H1 (cell line): ENCODE results near the gene CCL3. TPM values are rescaled to one million over a fixed set of nuclear protein-coding genes. Genes with fewer than 3 reads are reported as not detected.
"Not testable (repeated sequence)": the region's sequence is repeated elsewhere in the genome, so short reads cannot be mapped to it uniquely, and the experiment has no call there.

Experiments used
- CTCF ChIA-PET: fragments of 300-600 bp; sonication (Branson Sonifier 250); formaldehyde crosslinking; loops from one replicate; lab custom pipeline; 2021; ENCODE audit not compliant: partially characterized antibody; lab: Charles Lee
- POLR2A ChIA-PET: fragments of 300-600 bp; sonication (Branson Sonifier 250); formaldehyde crosslinking; loops from one replicate; lab custom pipeline; 2021; ENCODE audit warnings: inconsistent platforms; ENCODE audit not compliant: partially characterized antibody; lab: Charles Lee
- DNase-seq, 2 experiments: peaks; one replicate each; pipeline versions ENCODE4 v3.0.0 to v3.0.0-alpha.2; 2010 to 2022; ENCODE audit warnings: low spot score in 2 of 2, low read depth in 1 of 2, mixed read lengths in 1 of 2
- FAIRE-seq: peaks from 2 replicates; lab custom pipeline; 2011; peaks lifted over from hg19 to GRCh38; lab: Jason Lieb, UNC
- H2AFZ ChIP-seq: 2 replicates; pipeline ENCODE4 v1.8.1; 2012; ENCODE audit warnings: low read length, inconsistent platforms
- H2AK5ac ChIP-seq: 2 replicates; pipeline ENCODE4 v1.6.1; 2013; ENCODE audit warnings: low read depth, low read length
- H2BK120ac ChIP-seq: replicated peaks from 2 replicates; pipeline ENCODE3; 2013; ENCODE audit warnings: low read depth, low read length, inconsistent platforms
- H2BK12ac ChIP-seq: 2 replicates; pipeline ENCODE4 v1.6.1; 2013; ENCODE audit warnings: low read depth, low read length
- H2BK15ac ChIP-seq: 2 replicates; pipeline ENCODE4 v1.6.1; 2013; ENCODE audit warnings: low read length
- H2BK20ac ChIP-seq: 2 replicates; pipeline ENCODE4 v1.6.1; 2013; ENCODE audit warnings: low read length
- H2BK5ac ChIP-seq: 2 replicates; pipeline ENCODE4 v1.6.1; 2013; ENCODE audit warnings: low read depth, low read length
- H3K14ac ChIP-seq: 2 replicates; pipeline ENCODE4 v1.6.1; 2013; ENCODE audit warnings: inconsistent platforms; ENCODE audit not compliant: insufficient read length
- H3K18ac ChIP-seq: 2 replicates; pipeline ENCODE4 v1.6.1; 2013; ENCODE audit warnings: low read length; ENCODE audit errors: extremely low read depth
- H3K23ac ChIP-seq: 2 replicates; pipeline ENCODE4 v1.6.1; 2013; ENCODE audit warnings: inconsistent platforms; ENCODE audit not compliant: insufficient read length
- H3K23me2 ChIP-seq: 2 replicates; pipeline ENCODE4 v1.6.1; 2013; ENCODE audit warnings: low read depth, low read length
- H3K27ac ChIP-seq: 2 replicates; pipeline ENCODE4 v1.6.1; 2011; ENCODE audit warnings: low read depth, low read length, inconsistent platforms
- H3K27me3 ChIP-seq, 4 experiments: replicated peaks in 1 of 4; 1 replicate in 1 of 4; 2 replicates in 3 of 4; pipeline versions ENCODE4 v1.6.1 to v1.8.1; 2011 to 2013; ENCODE audit warnings: low read length in 3 of 4, mild to moderate bottlenecking in 3 of 4, inconsistent platforms in 2 of 4, mixed read lengths in 2 of 4, moderate library complexity in 1 of 4; ENCODE audit not compliant: control insufficient read depth in 3 of 4, insufficient read depth in 3 of 4; ENCODE audit errors: extremely low read depth in 1 of 4
- H3K36me3 ChIP-seq, 4 experiments: 2 replicates each; pipeline versions ENCODE4 v1.6.1 to v1.8.1; 2011 to 2013; ENCODE audit warnings: mild to moderate bottlenecking in 4 of 4, low read length in 3 of 4, moderate library complexity in 2 of 4, control low read depth in 1 of 4, inconsistent platforms in 1 of 4; ENCODE audit not compliant: insufficient read depth in 4 of 4, control insufficient read depth in 2 of 4
- H3K4ac ChIP-seq: replicated peaks from 2 replicates; pipeline ENCODE3; 2013; ENCODE audit warnings: low read length, low read depth, mixed read lengths, inconsistent platforms; ENCODE audit not compliant: insufficient read length
- H3K4me1 ChIP-seq, 4 experiments: replicated peaks in 1 of 4; 1 replicate in 1 of 4; 2 replicates in 3 of 4; pipeline versions ENCODE4 v1.6.1 to v1.8.1; 2011 to 2013; ENCODE audit warnings: low read length in 3 of 4, inconsistent platforms in 2 of 4, mixed read lengths in 1 of 4; ENCODE audit not compliant: insufficient read depth in 4 of 4, control insufficient read depth in 3 of 4
- H3K4me2 ChIP-seq, 2 experiments: 2 replicates each; pipeline versions ENCODE4 v1.6.1 to v1.8.1; 2011 to 2013; ENCODE audit warnings: low read depth in 2 of 2, low read length in 2 of 2, control low read depth in 1 of 2, inconsistent platforms in 1 of 2, mild to moderate bottlenecking in 1 of 2; ENCODE audit not compliant: insufficient read depth in 1 of 2
- H3K4me3 ChIP-seq, 4 experiments: fragments of 200-600, 300-600 bp in 1 of 4; sonication (generic), shearing (Covaris generic), sonication (Bioruptor Twin) in 1 of 4; 2 replicates each; pipeline versions ENCODE4 v1.5.1 to v1.8.1; 2011 to 2016; ENCODE audit warnings: low read length in 4 of 4, low read depth in 3 of 4, control low read depth in 2 of 4, inconsistent platforms in 2 of 4, mild to moderate bottlenecking in 2 of 4, mixed read lengths in 1 of 4, moderate library complexity in 1 of 4; ENCODE audit not compliant: insufficient read depth in 2 of 4; ENCODE audit errors: extremely low read depth in 1 of 4
- H3K56ac ChIP-seq: replicated peaks from 2 replicates; pipeline ENCODE3; 2013; ENCODE audit warnings: low read depth, mild to moderate bottlenecking, mixed read lengths, low read length, inconsistent platforms; ENCODE audit not compliant: insufficient read length
- H3K79me1 ChIP-seq: 2 replicates; pipeline ENCODE4 v1.6.1; 2013; ENCODE audit warnings: low read depth, low read length, control low read depth
- H3K79me2 ChIP-seq, 2 experiments: 2 replicates each; pipeline versions ENCODE4 v1.6.1 to v1.8.1; 2012 to 2013; ENCODE audit warnings: low read length in 2 of 2, mild to moderate bottlenecking in 2 of 2, inconsistent platforms in 1 of 2; ENCODE audit not compliant: insufficient read depth in 2 of 2, control insufficient read depth in 1 of 2
- H3K9ac ChIP-seq, 4 experiments: replicated peaks in 1 of 4; 1 replicate in 1 of 4; 2 replicates in 3 of 4; pipeline versions ENCODE4 v1.6.1 to v1.8.1; 2011 to 2013; ENCODE audit warnings: low read depth in 3 of 4, low read length in 3 of 4, control low read depth in 2 of 4, mild to moderate bottlenecking in 2 of 4, moderate library complexity in 2 of 4, inconsistent platforms in 1 of 4; ENCODE audit errors: extremely low read depth in 1 of 4
- H3K9me3 ChIP-seq, 2 experiments: 2 replicates each; pipeline versions ENCODE4 v1.6.1 to v1.8.1; 2012 to 2013; ENCODE audit warnings: mild to moderate bottlenecking in 2 of 2, moderate library complexity in 2 of 2, control low read depth in 1 of 2, inconsistent platforms in 1 of 2, low read depth in 1 of 2, low read length in 1 of 2, mixed read lengths in 1 of 2; ENCODE audit not compliant: insufficient read depth in 2 of 2
- H4K20me1 ChIP-seq, 2 experiments: replicated peaks in 1 of 2; 2 replicates each; pipeline versions ENCODE3 to v1.8.1; 2011 to 2013; ENCODE audit warnings: inconsistent platforms in 2 of 2, low read length in 2 of 2, mild to moderate bottlenecking in 1 of 2; ENCODE audit not compliant: insufficient read depth in 2 of 2, control insufficient read depth in 1 of 2
- H4K5ac ChIP-seq: 2 replicates; pipeline ENCODE4 v1.6.1; 2013; ENCODE audit warnings: low read length, low read depth, mixed read lengths, inconsistent platforms; ENCODE audit not compliant: insufficient read length
- H4K8ac ChIP-seq: 2 replicates; pipeline ENCODE4 v1.8.0; 2013; ENCODE audit warnings: mild to moderate bottlenecking, moderate library complexity, low read length, inconsistent platforms; ENCODE audit not compliant: insufficient read depth; ENCODE audit errors: extremely low read depth
- H4K91ac ChIP-seq: replicated peaks from 2 replicates; pipeline ENCODE3; 2013; ENCODE audit warnings: low read length, mixed read lengths, inconsistent platforms; ENCODE audit not compliant: insufficient read length
- WGBS, 2 experiments: shearing (Covaris generic) in 1 of 2; methylation state at CpG; one replicate each; pipeline versions ENCODE4 v1.1.6 to v1.1.7; 2013 to 2015; ENCODE audit warnings: low lambda C conversion rate in 2 of 2, mixed read lengths in 2 of 2, inconsistent platforms in 1 of 2, low coverage in 1 of 2, missing lambda C conversion rate in 1 of 2; ENCODE audit not compliant: insufficient replicate concordance in 2 of 2, insufficient coverage in 1 of 2, insufficient read length in 1 of 2; ENCODE audit errors: extremely low coverage in 1 of 2, missing lambda C conversion rate in 1 of 2; 5-methylcytosine and 5-hydroxymethylcytosine counted together
- polyA plus RNA-seq, 7 experiments: library from polyadenylated mRNA; depleted of rRNA in 3 of 7; stranded (reverse) in 5 of 7; unstranded in 2 of 7; fragments of >200 nt in 5 of 7; fragments of 200-250 nt in 2 of 7; gene quantifications; 1 replicate in 5 of 7; 2 replicates in 1 of 7; 4 replicates in 1 of 7; pipeline versions ENCODE4 v1.2.1 to v1.2.3, GENCODE V29; 2011 to 2013; ENCODE audit warnings: missing spikeins in 2 of 7, mixed read lengths in 2 of 7
- total RNA-seq: library from RNA; stranded (reverse); fragmentation: NEBNext Ultra II Directional; extraction: Animal tissue kit (Norgen Biotek cat#: 25700); gene quantifications from 2 replicates; pipeline ENCODE4 v1.2.1, GENCODE V29; 2021

The CCL3 gene
- total and polyA plus RNA-seq, 2 of the 8 experiments (the other 6 are each of a cell fraction or from before 2014, with no cell fraction given) = not detected

DNA sequence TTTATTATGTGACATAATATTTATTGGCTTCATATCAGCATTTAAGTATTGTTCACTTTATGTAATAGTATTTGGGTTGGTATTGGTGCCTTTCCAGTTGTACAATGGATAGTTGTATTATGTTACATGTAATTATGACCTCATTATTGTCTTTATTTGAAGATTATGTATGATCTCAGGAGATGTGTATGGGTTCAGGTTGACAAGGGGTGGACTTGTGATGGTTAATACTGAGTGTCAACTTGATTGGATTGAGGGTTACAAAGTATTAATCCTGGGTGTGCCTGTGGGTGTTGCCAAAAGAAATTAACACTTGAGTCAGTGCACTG, 25.7 kb upstream of the CCL3 start:
- POLR2A ChIA-PET, FAIRE-seq, H3K23me2 ChIP-seq: not testable (repeated sequence)

DNA sequence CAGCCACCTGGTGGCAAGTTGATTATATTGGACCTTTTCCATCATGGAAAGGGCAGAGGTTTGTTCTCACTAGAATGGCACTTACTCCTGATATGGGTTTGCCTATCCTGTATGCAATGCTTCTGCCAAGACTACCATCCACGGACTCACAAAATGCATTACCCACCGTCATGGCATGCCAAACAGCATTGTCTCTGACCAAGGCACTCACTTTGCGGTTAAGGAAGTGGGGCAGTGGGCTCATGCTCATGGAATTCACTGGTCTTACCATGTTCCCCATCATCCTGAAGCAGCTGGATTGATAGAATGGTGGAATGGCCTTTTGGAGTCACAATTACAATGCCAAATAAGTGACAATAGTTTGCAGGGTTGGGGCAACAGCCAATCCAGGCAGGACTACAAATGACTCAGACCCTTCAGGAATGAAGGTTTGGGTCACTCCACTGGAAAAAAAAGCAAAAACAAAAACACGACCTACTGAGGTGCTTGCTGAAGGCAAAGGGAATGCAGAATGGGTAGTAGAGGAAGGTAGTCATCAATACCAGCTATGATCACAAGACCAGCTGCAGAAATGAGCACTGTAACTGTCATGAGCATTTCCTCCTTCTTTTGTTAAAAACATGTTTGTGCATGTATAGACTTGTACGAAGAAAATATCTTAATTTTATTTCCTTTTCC, 25.2 kb upstream of the CCL3 start:
- H2AFZ ChIP-seq, H4K5ac ChIP-seq, H3K36me3 ChIP-seq, H3K4me2 ChIP-seq, H3K27ac ChIP-seq, H2BK15ac ChIP-seq, H4K20me1 ChIP-seq, H3K9me3 ChIP-seq, H3K23ac ChIP-seq, H3K18ac ChIP-seq, H2BK12ac ChIP-seq, H2BK120ac ChIP-seq, H3K14ac ChIP-seq, H3K4me3 ChIP-seq, H3K79me2 ChIP-seq, H4K8ac ChIP-seq, H3K9ac ChIP-seq, H3K56ac ChIP-seq, H3K79me1 ChIP-seq, POLR2A ChIA-PET, DNase-seq, H3K27me3 ChIP-seq, H2BK20ac ChIP-seq, H3K4me1 ChIP-seq, H3K4ac ChIP-seq, H4K91ac ChIP-seq, H2BK5ac ChIP-seq, FAIRE-seq, H3K23me2 ChIP-seq, H2AK5ac ChIP-seq, CTCF ChIA-PET: not testable (repeated sequence)
- WGBS, 2 experiments = 95% methylated on average over 5 of the region's 5 CpGs; no CpG with 5 or more reads in 1 of the 2 experiments

More for the DNA sequence above, 25.7 kb upstream of the CCL3 start:
- H4K20me1 ChIP-seq, H2BK5ac ChIP-seq, H3K79me1 ChIP-seq, H4K8ac ChIP-seq, H2AFZ ChIP-seq, CTCF ChIA-PET, H3K36me3 ChIP-seq, H2AK5ac ChIP-seq, H4K91ac ChIP-seq, H3K27ac ChIP-seq, H2BK120ac ChIP-seq, DNase-seq, H2BK12ac ChIP-seq, H3K14ac ChIP-seq, H3K56ac ChIP-seq, H3K79me2 ChIP-seq, H2BK20ac ChIP-seq, H4K5ac ChIP-seq, H3K4ac ChIP-seq, H3K18ac ChIP-seq, H3K4me3 ChIP-seq, H3K23ac ChIP-seq, H3K9ac ChIP-seq, H2BK15ac ChIP-seq, H3K4me2 ChIP-seq, H3K4me1 ChIP-seq, H3K27me3 ChIP-seq, H3K9me3 ChIP-seq: not testable (repeated sequence)
